Measurements from ENCODE around the gene KRT33A.

DNA sequence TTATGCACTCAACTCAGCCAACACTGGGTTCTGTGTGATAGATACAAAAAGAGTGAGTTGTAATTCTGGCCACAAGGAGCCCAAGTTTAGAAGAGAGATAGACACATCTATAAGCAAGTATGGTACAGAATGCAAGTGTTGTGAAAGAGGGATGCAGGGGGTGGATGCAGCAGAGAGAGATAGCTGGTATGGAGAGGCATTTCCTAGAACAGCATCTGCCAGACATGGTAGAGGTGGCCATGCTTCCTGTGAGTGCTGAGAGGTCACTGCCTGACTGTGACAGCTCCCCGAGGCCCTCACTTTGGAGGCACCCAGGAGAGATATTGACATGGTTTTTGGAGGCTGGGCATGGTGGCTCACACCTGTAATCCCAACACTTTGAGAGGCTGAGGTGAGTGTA is 39.5 kb downstream of the KRT33A start:
- TF ChIP-seq, protein P1, sequence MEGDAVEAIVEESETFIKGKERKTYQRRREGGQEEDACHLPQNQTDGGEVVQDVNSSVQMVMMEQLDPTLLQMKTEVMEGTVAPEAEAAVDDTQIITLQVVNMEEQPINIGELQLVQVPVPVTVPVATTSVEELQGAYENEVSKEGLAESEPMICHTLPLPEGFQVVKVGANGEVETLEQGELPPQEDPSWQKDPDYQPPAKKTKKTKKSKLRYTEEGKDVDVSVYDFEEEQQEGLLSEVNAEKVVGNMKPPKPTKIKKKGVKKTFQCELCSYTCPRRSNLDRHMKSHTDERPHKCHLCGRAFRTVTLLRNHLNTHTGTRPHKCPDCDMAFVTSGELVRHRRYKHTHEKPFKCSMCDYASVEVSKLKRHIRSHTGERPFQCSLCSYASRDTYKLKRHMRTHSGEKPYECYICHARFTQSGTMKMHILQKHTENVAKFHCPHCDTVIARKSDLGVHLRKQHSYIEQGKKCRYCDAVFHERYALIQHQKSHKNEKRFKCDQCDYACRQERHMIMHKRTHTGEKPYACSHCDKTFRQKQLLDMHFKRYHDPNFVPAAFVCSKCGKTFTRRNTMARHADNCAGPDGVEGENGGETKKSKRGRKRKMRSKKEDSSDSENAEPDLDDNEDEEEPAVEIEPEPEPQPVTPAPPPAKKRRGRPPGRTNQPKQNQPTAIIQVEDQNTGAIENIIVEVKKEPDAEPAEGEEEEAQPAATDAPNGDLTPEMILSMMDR (conservative IDR thresholded peaks at IDR 0.05): no peak
- TF ChIP-seq EZH2 (IDR thresholded peaks at IDR 0.05; ENCODE audit: low read depth): no peak

All from PC-9 (cell line).